ENCODE measurements around the gene BABAM2. TPM values are rescaled to one million over a fixed set of nuclear protein-coding genes. Genes with fewer than 3 reads are reported as not detected.
A peak's percentile ranks its signal among the peaks of the same experiment; 100 is the strongest.

BABAM2 gene
- total RNA-seq, 1 donor: 28.5 TPM

DNA sequence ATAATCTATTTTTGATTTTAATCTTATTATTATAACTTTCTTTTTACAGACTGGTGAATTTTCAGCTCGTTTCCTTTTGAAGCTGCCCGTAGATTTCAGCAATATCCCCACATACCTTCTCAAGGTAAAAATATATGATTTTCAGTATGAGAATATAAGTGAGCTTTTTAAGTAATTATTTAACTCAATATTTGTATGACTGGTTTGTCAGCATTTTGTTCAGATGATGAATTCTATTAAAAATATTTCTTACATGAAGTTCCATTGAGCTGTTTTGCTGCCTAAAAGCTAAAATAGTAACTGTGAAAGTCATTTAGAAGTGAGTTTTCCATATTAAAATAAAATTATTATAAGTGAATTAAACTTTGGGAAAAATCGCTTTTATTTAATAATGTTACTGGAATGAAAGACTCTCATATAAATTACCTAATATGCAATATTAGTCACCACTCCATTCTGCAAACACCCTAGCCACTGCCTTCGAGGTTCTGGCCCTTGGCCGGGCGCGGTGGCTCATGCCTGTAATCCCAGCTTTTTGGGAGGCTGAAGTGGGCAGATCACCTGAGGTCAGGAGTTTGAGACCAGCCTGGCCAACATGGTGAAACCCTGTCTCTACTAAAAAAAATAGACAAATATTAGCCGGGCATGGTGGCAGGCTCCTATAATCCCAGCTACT lies 155.3 kb downstream of the BABAM2 start:
- no peak for DNase-seq (ENCODE audit: low read depth)
- H3K4me3 ChIP-seq (ENCODE audit: low read depth, low read length): no peak overlapping the region
- TF ChIP-seq, protein P1, sequence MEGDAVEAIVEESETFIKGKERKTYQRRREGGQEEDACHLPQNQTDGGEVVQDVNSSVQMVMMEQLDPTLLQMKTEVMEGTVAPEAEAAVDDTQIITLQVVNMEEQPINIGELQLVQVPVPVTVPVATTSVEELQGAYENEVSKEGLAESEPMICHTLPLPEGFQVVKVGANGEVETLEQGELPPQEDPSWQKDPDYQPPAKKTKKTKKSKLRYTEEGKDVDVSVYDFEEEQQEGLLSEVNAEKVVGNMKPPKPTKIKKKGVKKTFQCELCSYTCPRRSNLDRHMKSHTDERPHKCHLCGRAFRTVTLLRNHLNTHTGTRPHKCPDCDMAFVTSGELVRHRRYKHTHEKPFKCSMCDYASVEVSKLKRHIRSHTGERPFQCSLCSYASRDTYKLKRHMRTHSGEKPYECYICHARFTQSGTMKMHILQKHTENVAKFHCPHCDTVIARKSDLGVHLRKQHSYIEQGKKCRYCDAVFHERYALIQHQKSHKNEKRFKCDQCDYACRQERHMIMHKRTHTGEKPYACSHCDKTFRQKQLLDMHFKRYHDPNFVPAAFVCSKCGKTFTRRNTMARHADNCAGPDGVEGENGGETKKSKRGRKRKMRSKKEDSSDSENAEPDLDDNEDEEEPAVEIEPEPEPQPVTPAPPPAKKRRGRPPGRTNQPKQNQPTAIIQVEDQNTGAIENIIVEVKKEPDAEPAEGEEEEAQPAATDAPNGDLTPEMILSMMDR (IDR thresholded peaks at IDR 0.05; ENCODE audit: insufficient read depth, low read depth, low read length): no peak

DNA sequence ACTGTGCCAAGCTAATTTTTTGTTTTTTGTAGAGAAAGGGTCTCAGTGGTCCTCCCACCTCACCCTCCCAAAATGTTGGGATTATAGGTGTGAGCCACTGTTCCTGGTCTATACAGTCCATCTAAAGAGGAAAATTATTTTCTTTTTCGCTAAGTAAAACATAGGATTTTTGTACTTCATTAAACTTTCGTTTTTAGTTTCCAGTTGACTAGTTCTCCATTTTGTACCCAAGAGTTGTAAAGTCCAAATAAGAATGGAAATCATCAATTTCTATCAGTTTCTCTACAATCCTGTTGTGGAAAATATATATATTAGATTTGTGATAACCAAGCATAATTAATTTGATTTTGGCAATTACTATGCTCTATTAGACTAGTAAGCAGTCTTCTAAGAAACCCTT lies 156.4 kb downstream of the BABAM2 start:
- TF ChIP-seq, protein P1 (IDR thresholded peaks at IDR 0.05; ENCODE audit: insufficient read depth, low read depth, low read length): no peak
- H3K4me3 ChIP-seq (ENCODE audit: low read depth, low read length): no peak overlapping the region

DNA sequence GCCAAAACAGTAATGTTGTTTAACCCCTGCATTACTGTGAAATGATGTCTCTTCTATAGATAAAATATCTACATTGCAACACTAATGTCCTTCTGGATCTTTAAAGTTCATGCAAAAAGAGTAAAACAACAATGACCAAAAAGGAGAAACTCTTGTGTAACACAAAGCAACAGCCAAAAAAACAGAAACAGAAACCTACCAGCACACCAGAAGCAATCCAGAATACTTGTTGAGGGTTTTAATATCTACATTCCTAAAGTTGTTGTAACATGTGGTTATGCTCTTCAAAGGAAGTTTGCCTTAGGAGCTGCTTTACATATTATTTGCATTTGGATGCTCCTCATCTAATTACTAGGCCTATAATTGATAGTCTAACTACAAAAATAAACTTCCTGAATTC lies 157.2 kb downstream of the BABAM2 start:
- TF ChIP-seq, protein P1 (IDR thresholded peaks at IDR 0.05; ENCODE audit: insufficient read depth, low read depth, low read length): no peak
- peak; percentile 90 for DNase-seq (ENCODE audit: low read depth)
- H3K4me3 ChIP-seq (ENCODE audit: low read depth, low read length): no peak overlapping the region

More for the DNA sequence above, 156.4 kb downstream of the BABAM2 start:
- DNase-seq (ENCODE audit: low read depth): no peak

DNA sequence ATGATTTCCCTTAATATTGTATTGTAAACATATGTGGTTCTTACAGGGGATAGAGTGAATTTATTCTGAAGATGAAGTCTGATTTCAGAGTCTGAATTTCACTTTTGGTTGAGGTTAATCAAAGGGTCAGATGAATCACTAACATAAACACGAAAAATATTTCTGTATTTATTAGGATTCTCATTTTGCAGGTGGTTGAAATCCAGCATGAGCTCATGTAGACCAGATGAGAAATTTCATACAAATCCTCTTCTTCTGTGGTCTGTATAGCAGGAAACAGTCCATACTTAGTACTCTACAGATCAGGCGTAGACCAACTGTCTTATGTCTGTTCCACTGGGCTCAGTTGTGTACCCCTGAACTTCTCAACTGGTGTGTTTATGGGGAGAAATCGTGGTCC lies 157.8 kb downstream of the BABAM2 start:
- DNase-seq (ENCODE audit: low read depth): no peak
- TF ChIP-seq, protein P1 (IDR thresholded peaks at IDR 0.05; ENCODE audit: insufficient read depth, low read depth, low read length): no peak
- H3K4me3 ChIP-seq (ENCODE audit: low read depth, low read length): no peak overlapping the region

DNA sequence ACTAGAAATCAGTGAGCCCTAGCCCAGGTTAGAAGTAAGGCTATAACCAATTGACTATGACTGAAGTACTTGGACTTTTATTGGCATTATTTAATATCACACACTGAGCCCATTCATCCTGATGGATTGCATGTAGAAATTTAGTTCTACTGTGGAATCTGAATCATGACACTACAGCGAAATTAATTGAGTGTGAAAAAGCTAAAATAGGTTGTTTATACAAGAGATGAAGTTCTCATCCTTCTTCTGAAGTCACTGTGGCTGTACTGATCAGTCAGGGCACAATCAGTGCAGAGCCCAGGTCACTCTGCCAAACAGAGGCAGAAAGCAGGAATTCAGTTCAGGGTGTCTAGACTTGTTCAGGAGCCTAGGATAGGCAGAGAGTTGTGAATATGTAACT lies 158.9 kb downstream of the BABAM2 start:
- no peak overlapping the region for H3K4me3 ChIP-seq (ENCODE audit: low read depth, low read length)
- TF ChIP-seq, protein P1 (IDR thresholded peaks at IDR 0.05; ENCODE audit: insufficient read depth, low read depth, low read length): no peak
- DNase-seq (ENCODE audit: low read depth): no peak

DNA sequence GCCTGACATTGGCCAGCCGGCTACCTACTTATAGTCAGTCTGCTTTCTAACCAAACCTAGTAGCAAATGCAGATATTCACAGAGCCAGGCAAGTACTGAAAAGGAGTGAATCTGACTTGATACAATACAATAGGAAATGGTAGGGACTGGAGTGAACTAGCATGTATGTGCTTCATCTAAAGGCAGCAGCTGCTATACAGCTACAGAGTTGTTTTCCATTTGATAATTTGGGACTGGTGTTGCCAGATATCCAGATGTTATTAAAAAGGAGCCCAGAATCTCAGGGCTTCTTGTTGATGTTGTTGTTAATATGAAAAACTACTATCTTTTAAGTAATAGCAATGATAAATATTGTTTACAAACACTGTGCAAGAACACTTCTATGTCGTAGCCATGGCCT lies 159.4 kb downstream of the BABAM2 start:
- DNase-seq (ENCODE audit: low read depth): peak; percentile 14
- H3K4me3 ChIP-seq (ENCODE audit: low read depth, low read length): no peak overlapping the region
- TF ChIP-seq, protein P1 (IDR thresholded peaks at IDR 0.05; ENCODE audit: insufficient read depth, low read depth, low read length): no peak

DNA sequence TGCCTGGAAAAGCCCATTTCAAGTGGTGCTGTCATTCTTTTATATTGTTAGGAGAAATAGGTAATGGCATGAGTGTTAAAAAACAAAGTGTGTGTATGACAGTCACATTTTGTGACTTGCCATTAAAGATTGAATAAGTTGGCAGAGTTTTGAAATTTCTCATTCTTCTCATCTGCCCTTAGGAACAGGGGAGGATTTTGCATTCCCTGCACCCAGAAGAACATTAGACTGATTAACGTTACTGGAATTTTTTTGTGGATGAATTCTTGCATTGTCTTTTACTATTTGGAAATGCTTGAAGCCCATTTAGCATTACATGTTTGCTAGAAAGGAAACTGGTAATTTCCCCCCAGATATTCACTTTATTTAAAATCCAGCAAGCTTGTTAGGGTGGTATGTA lies 162.2 kb downstream of the BABAM2 start:
- TF ChIP-seq, protein P1 (IDR thresholded peaks at IDR 0.05; ENCODE audit: insufficient read depth, low read depth, low read length): no peak
- no peak overlapping the region for H3K4me3 ChIP-seq (ENCODE audit: low read depth, low read length)
- no peak for DNase-seq (ENCODE audit: low read depth)
